MM.1S (cell line): ENCODE measurements around the gene JPH3.

ENCODE experiments used
- DNase-seq: peaks from one replicate; pipeline ENCODE4 v3.0.0-alpha.2; 2015
- H2AFZ ChIP-seq: fragments of 300-600 bp; sonication (generic); 2 replicates; pipeline ENCODE4 v1.6.0; 2016; ENCODE audit warnings: antibody characterized with exemption, low read length
- H3F3A ChIP-seq: fragments of 300-600 bp; sonication (generic); 2 replicates; pipeline ENCODE4 v1.6.1; 2016; ENCODE audit warnings: mild to moderate bottlenecking, antibody characterized with exemption, low read length, moderate library complexity, mixed read lengths; ENCODE audit not compliant: insufficient read depth
- H3K27ac ChIP-seq: fragments of 300-600 bp; sonication (generic); 2 replicates; pipeline ENCODE4 v1.5.1; 2016; ENCODE audit warnings: mild to moderate bottlenecking, low read length
- H3K27me3 ChIP-seq: fragments of 300-600 bp; sonication (generic); replicated peaks from 2 replicates; pipeline ENCODE4 v1.6.0; 2016; ENCODE audit warnings: low read length; ENCODE audit not compliant: insufficient read depth
- H3K36me3 ChIP-seq: fragments of 300-600 bp; sonication (generic); replicated peaks from 2 replicates; pipeline ENCODE4 v1.6.1; 2016; ENCODE audit warnings: mild to moderate bottlenecking, low read length, mixed read lengths; ENCODE audit not compliant: insufficient read depth
- H3K4me1 ChIP-seq: fragments of 300-600 bp; sonication (generic); 2 replicates; pipeline ENCODE4 v1.6.1; 2016; ENCODE audit warnings: low read length, mixed read lengths
- H3K4me2 ChIP-seq: fragments of 300-600 bp; sonication (generic); 2 replicates; pipeline ENCODE4 v1.6.0; 2016; ENCODE audit warnings: low read depth, low read length
- H3K4me3 ChIP-seq: fragments of 300-600 bp; sonication (generic); 2 replicates; pipeline ENCODE4 v1.5.1; 2016; ENCODE audit warnings: low read length, mixed read lengths
- H3K79me2 ChIP-seq: fragments of 300-600 bp; sonication (generic); 2 replicates; pipeline ENCODE4 v1.6.1; 2016; ENCODE audit warnings: mixed run types, low read length, mixed read lengths
- H3K9ac ChIP-seq: fragments of 300-600 bp; sonication (generic); 2 replicates; pipeline ENCODE4 v1.6.1; 2016; ENCODE audit warnings: low read length, mixed read lengths
- H3K9me2 ChIP-seq: fragments of 300-600 bp; sonication (generic); replicated peaks from 2 replicates; pipeline ENCODE4 v1.6.1; 2016; ENCODE audit warnings: mild to moderate bottlenecking, low read length, mixed read lengths; ENCODE audit not compliant: insufficient read depth
- H3K9me3 ChIP-seq: fragments of 300-600 bp; sonication (generic); replicated peaks from 2 replicates; pipeline ENCODE4 v1.6.1; 2016; ENCODE audit warnings: mild to moderate bottlenecking, low read length, mixed read lengths; ENCODE audit not compliant: insufficient read depth
- H4K20me1 ChIP-seq: fragments of 300-600 bp; sonication (generic); 2 replicates; pipeline ENCODE4 v1.6.1; 2016; ENCODE audit warnings: mild to moderate bottlenecking, low read length, moderate library complexity, mixed read lengths; ENCODE audit not compliant: insufficient read depth
- EZH2 ChIP-seq: fragments of 300-600 bp; sonication (generic); optimal IDR thresholded peaks from 2 replicates; pipeline ENCODE3; 2017; ENCODE audit warnings: low read depth, mild to moderate bottlenecking, antibody characterized with exemption, low read length, mixed read lengths
- EZH2phosphoT487 ChIP-seq: fragments of 300-600 bp; sonication (generic); IDR thresholded peaks from 2 replicates; pipeline ENCODE4 v1.6.1; 2018; ENCODE audit warnings: antibody characterized with exemption, low read length
- TF ChIP-seq, protein P1 (sequence below): fragments of 300-600 bp; sonication (generic); IDR thresholded peaks from 2 replicates; pipeline ENCODE4 v1.5.1; 2016; ENCODE audit warnings: antibody characterized with exemption, low read length, mixed read lengths

The JPH3 gene

DNA sequence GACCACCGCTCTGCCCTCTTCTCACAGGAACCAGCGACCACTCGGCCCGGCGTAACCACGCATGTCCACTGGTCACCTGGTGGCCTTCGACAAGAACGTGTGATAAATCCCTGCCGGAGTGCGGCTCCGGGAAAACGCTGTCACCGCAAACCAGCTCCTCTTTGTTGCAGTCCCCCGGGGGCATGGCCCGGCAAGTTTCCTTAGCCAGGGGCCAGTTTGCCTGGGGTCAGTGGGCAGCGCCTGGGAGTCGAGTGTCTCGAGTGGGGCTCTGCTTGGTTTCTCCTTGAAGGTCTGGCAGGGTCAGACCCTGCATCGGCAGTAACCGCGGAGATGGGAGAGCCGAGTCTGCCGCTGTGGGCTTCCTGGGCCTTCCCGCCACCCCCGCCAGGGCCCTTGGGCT lies 52.5 kb downstream of the JPH3 start:
- Histone ChIP-seq H3K27me3 (peaks cover 77% of the 10 kb centered on the region), H3K36me3 (no peaks in the 10 kb centered on the region), H3K79me2 (no peaks in the 10 kb centered on the region), H3K4me2 (no peak overlapping the region), H3K9me3 (no peaks in the 10 kb centered on the region), H3F3A (no peaks in the 10 kb centered on the region), H3K27ac (no peak overlapping the region), H2AFZ (no peak overlapping the region), H3K4me3 (no peak overlapping the region), H3K9ac (no peak overlapping the region), H3K4me1 (no peaks in the 10 kb centered on the region), H4K20me1 (no peaks in the 10 kb centered on the region), H3K9me2 (no peaks in the 10 kb centered on the region)
- no peak for TF ChIP-seq EZH2phosphoT487
- TF ChIP-seq, protein P1, sequence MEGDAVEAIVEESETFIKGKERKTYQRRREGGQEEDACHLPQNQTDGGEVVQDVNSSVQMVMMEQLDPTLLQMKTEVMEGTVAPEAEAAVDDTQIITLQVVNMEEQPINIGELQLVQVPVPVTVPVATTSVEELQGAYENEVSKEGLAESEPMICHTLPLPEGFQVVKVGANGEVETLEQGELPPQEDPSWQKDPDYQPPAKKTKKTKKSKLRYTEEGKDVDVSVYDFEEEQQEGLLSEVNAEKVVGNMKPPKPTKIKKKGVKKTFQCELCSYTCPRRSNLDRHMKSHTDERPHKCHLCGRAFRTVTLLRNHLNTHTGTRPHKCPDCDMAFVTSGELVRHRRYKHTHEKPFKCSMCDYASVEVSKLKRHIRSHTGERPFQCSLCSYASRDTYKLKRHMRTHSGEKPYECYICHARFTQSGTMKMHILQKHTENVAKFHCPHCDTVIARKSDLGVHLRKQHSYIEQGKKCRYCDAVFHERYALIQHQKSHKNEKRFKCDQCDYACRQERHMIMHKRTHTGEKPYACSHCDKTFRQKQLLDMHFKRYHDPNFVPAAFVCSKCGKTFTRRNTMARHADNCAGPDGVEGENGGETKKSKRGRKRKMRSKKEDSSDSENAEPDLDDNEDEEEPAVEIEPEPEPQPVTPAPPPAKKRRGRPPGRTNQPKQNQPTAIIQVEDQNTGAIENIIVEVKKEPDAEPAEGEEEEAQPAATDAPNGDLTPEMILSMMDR: no peak
- no peak for TF ChIP-seq EZH2
- DNase-seq: no peak

DNA sequence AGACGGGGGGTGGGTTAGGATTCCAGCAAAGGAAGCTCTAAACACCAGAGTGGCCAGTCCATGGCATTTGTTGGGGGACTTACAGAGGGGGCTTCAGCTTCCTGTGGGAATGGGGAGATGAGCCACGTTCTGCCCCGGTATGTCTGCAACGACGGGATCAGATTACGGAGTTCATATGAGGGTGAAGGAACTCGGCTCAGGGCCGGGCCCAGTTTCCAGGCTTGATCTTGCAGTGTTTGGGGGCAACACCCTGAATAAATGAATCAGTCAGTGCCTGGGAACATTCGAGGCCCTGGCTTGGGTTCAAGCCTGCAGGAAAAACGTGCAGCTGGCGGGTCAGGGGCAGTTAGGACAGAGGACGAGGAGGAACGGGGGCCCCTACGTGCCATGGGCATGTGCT lies 54.0 kb downstream of the JPH3 start:
- Histone ChIP-seq H3K79me2 (no peaks in the 10 kb centered on the region), H3K4me3 (no peak overlapping the region), H3K36me3 (no peaks in the 10 kb centered on the region), H3K27ac (no peak overlapping the region), H3K4me2 (no peak overlapping the region), H3K9me2 (no peaks in the 10 kb centered on the region), H3F3A (no peaks in the 10 kb centered on the region), H3K27me3 (peaks cover 64% of the 10 kb centered on the region), H2AFZ (no peak overlapping the region), H3K9ac (no peak overlapping the region), H4K20me1 (no peaks in the 10 kb centered on the region), H3K9me3 (no peaks in the 10 kb centered on the region), H3K4me1 (no peaks in the 10 kb centered on the region)
- no peak for TF ChIP-seq EZH2
- TF ChIP-seq, protein P1: no peak
- TF ChIP-seq EZH2phosphoT487: no peak
- DNase-seq: no peak

DNA sequence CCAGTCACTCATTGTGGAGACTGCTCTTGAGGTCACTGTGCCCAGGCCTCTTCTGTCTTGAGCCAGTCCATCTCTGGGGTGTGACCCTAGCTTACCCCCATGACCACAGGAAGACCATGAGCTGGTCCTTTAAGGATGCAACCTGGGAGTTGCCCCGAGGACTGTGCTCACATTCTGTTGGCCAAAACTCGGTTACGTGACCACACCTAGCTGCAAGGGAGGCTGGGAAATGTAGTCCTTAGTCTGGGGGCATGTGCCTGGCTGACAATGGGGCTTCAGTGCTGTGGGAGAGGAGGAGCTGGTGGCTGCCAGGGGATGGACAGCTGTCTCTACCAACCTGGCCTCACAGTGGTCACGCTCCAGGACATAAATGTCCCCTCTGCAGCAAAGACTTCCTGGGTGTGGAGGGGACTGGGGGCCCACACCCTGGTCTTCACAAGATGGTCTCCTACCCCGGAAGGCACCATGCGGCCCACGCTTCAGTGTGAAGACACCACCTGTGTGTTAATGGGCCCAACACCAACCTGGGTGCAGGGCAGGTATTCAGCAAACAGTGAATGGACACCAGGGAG lies 55.4 kb downstream of the JPH3 start:
- peaks cover 55% of the 10 kb centered on the region for H3K27me3 ChIP-seq
- no peaks in the 10 kb centered on the region for H3K36me3 ChIP-seq
- H3K4me1 ChIP-seq: no peaks in the 10 kb centered on the region
- no peak overlapping the region for H3K4me2 ChIP-seq
- H3K9ac ChIP-seq: no peak overlapping the region
- no peaks in the 10 kb centered on the region for H4K20me1 ChIP-seq
- H2AFZ ChIP-seq: no peak overlapping the region
- no peaks in the 10 kb centered on the region for H3K79me2 ChIP-seq
- TF ChIP-seq EZH2 (no peak), EZH2phosphoT487 (no peak)
- TF ChIP-seq, protein P1: no peak
- no peak for DNase-seq
- H3K27ac ChIP-seq: no peak overlapping the region
- H3K9me2 ChIP-seq: no peaks in the 10 kb centered on the region
- no peak overlapping the region for H3K4me3 ChIP-seq
- no peaks in the 10 kb centered on the region for H3F3A ChIP-seq
- H3K9me3 ChIP-seq: no peaks in the 10 kb centered on the region
